Fibroblast of skin of back (primary cell): ENCODE data around the gene GCC2. TPM values are rescaled to one million over a fixed set of nuclear protein-coding genes. Genes with fewer than 3 reads are reported as not detected.
A peak's percentile ranks its signal among the peaks of the same experiment; 100 is the strongest.
"Not testable (repeated sequence)": the region's sequence is repeated elsewhere in the genome, so short reads cannot be mapped to it uniquely, and the experiment has no call there.

ENCODE experiments used
- DNase-seq: peaks from one replicate; pipeline ENCODE4 v3.0.0-alpha.2; 2013
- polyA plus RNA-seq, 2 experiments: library from polyadenylated mRNA; unstranded; fragments of 120-200 nt; gene quantifications; one replicate each; pipeline ENCODE4 v1.2.1, GENCODE V29; 2013; ENCODE audit not compliant: insufficient read length in 2 of 2

Gene GCC2, protein sequence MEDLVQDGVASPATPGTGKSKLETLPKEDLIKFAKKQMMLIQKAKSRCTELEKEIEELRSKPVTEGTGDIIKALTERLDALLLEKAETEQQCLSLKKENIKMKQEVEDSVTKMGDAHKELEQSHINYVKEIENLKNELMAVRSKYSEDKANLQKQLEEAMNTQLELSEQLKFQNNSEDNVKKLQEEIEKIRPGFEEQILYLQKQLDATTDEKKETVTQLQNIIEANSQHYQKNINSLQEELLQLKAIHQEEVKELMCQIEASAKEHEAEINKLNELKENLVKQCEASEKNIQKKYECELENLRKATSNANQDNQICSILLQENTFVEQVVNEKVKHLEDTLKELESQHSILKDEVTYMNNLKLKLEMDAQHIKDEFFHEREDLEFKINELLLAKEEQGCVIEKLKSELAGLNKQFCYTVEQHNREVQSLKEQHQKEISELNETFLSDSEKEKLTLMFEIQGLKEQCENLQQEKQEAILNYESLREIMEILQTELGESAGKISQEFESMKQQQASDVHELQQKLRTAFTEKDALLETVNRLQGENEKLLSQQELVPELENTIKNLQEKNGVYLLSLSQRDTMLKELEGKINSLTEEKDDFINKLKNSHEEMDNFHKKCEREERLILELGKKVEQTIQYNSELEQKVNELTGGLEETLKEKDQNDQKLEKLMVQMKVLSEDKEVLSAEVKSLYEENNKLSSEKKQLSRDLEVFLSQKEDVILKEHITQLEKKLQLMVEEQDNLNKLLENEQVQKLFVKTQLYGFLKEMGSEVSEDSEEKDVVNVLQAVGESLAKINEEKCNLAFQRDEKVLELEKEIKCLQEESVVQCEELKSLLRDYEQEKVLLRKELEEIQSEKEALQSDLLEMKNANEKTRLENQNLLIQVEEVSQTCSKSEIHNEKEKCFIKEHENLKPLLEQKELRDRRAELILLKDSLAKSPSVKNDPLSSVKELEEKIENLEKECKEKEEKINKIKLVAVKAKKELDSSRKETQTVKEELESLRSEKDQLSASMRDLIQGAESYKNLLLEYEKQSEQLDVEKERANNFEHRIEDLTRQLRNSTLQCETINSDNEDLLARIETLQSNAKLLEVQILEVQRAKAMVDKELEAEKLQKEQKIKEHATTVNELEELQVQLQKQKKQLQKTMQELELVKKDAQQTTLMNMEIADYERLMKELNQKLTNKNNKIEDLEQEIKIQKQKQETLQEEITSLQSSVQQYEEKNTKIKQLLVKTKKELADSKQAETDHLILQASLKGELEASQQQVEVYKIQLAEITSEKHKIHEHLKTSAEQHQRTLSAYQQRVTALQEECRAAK (N-terminal part only)
- polyA plus RNA-seq (2013, experiment 1 of 2; ENCODE audit: insufficient read length), result 13.6 TPM
- polyA plus RNA-seq (2013, experiment 2 of 2; ENCODE audit: insufficient read length), result 19.5 TPM

GRCh38 chr2:108448678-108449409, at the start of gene GCC2:
TSS of gene GCC2 (plus strand) at chr2:108449206. CDS start at chr2:108449275, 69 bp downstream.
- DNase-seq, result peak; percentile 89

DNA sequence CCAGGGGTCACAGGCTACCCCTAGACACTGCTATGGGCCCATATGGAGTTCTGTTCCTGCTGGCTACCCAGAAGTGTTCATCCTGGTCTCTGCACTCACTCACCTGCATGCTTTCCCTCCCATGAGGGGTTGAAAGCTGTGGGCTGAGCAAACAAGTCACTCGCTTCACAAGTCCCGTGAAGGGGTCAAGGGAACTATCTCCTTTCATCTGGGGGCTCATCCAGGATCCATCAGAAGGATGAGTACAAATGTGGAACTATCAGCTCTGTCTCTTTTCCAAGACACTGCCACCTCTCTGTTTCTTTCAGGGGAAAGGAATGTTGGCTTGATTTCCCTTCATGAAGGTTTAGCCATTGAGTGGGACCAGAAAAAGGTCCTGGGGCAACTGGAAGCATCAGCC, 49.5 kb upstream of the GCC2 start:
- no peak for DNase-seq

- DNase-seq, result no peak
These were observed 47.2 kb upstream of the GCC2 start for GRCh38 chr2:108401800-108402199.

GRCh38 chr2:108403494-108403893, 45.5 kb upstream of the GCC2 start:
- peak; percentile 88 for DNase-seq

- DNase-seq, result no peak
These were observed 44.1 kb upstream of the GCC2 start for GRCh38 chr2:108404784-108405397.

DNA sequence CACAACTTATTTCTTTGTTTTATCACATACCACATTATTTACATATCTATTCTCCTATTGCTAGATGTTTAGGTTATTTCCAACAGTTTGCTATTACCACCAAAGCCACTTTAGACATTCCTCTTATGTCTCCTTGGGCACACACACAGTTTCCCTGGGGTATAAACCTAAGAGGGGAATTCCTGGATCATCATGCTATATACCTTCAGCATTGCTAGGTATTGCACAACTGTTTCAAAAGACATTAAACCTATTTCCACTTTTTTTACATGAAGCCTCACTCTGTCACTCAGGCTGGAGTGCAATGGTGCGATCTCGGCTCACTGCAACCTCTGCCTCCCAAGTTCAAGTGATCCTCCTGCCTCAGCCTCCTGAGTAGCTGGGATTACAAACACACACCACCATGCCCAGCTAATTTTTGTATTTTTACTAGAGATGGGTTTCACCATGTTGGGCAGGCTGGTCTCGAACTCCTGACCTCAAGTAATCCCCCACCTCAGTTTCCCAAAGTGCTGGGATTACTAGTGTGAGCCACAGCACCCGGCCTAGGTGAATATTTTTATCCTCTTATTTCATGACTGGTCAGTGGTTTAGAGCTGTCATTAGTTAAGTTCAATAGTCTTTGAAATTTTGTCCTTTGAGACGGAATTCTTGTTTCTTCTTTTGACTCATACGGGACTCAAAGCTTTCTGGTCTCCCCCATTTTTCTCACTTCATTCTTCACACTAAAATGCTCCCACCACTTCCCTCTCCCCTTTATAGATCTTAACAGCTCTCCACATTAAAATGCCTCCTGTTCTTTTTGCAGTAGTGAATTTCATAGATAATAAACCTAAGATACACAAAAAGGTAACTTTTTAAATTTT, 40.9 kb upstream of the GCC2 start:
- DNase-seq, result no peak

- DNase-seq, result peak; percentile 41
These were observed 39.2 kb upstream of the GCC2 start for GRCh38 chr2:108409768-108410167.

DNA sequence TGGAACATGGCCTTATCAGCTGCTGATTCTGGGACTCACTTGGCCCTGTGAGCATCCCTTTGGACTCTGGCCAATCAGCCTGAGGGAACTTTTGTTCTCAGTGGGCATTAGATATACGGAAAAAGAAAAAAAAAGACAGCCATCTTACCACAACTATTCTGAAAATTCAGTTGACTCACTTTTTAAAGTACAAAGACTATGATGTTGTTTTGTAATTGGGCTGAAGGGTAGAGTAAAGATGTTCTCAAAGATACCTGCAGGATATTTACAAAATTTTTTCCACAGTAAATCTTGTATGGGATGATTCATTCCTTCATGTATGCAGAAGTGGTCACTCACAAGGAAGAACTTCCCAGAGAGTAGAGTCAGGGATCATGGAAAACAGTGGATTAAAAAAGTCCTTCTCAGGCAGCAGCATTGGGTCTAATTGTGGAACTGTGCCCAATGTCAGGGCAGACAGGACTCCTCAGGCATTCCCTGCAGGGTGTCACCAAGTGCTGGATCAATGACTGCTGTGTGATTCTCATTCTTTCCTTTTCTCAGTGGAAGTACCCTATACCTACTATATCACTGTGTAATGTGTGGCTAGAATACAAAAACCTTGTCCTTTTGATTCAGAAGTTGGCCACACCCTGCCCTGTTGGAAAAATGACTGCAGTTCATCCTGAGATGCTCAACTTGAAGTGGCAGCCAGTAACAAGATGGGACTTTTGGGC, 35.9 kb upstream of the GCC2 start:
- peak; percentile 90 for DNase-seq

DNA sequence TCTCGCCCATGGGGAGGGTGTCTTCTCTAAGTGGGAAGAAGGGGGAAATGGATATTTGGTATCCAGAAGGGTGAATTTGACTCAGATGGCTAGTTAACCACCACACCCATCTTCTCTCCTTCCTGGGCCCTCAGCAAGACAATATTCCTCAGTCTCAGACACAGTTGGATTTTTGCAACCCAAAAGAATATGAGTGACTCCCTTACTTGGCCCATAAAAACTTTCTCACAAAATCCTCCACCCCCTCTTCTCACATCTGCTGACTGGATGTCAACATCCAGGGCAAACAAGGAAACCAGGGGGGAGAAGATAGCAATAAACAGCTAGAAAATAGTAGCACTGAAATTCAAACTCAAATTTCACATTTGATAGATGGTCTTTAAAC, 35.3 kb upstream of the GCC2 start:
- no peak for DNase-seq

- DNase-seq, result no peak
These were observed 34.6 kb upstream of the GCC2 start for GRCh38 chr2:108414256-108414876.

GRCh38 chr2:108414945-108415344, 34.1 kb upstream of the GCC2 start:
- DNase-seq, result no peak

DNA sequence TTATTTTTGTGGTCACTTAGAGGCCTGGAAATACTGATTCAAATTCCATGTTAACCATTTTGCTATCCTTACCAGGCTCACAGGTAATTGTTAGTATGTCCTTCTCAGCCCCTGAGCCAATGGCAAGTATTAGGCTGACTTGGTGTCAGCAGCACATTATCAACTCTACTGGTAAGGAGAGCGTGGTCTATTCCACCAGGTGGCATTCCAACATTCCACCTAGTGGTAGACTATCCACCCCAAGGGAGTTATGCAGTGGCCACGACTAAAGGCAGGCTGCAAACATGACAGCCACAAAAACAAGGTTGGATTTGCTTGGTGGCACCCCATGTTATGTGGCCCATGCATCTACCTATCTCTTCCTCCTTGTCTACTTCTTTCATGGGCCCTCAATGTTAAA, 31.8 kb upstream of the GCC2 start:
- DNase-seq, result no peak

DNA sequence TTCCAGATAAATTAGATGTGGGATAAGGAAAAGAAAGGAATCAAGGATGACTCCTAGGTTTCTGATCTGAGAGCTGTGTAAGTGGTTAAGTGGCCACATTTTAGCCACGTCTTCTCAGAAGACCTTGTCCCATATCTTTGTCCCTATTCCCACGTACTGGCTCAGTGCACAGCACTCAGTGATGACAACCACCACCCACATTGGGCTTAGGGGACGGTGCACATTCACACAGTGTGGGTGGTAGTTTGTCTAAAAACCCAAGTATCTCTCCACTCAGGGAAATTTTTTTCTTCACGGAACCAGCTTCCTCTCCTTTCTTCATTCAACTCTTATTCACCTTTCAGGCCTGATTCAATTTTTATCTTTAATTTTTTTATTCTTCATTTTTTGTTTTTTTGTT, 30.6 kb upstream of the GCC2 start:
- DNase-seq, result no peak

- DNase-seq, result no peak
These were observed 25.9 kb upstream of the GCC2 start for GRCh38 chr2:108423067-108423466.

GRCh38 chr2:108423502-108424251, 25.3 kb upstream of the GCC2 start:
- no peak for DNase-seq

DNA sequence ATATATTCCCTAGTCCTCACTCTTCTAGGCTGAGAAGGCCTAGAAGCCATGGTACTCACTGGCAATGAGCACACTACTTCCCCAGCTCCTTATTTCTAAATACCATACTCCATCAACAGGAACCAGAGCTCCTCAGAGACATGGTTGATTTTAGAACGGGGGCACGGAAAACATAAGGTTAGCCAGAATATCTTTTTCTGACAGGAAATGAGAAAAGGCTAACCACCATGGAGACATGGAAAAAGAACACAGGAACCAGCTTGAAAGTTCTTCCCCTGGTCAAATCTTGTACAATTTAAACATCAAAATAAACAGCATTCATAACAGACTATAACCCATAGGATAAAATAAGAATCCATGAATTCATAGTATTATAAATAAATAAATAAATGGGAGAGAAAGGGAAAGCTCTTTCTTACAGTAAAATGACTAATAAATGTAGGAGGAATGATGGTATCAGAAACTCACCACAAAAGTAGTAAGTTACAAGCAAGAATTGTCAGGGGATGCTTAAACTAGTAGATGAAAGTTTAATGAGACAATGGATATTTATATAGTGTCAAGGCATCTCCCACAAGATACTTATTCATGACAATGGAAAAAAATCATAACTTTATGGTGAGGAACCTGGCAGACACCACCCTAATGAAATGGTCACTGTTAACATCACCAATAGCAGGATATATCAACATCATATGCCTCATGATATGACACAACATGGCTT, 20.6 kb upstream of the GCC2 start:
- DNase-seq, result no peak

DNA sequence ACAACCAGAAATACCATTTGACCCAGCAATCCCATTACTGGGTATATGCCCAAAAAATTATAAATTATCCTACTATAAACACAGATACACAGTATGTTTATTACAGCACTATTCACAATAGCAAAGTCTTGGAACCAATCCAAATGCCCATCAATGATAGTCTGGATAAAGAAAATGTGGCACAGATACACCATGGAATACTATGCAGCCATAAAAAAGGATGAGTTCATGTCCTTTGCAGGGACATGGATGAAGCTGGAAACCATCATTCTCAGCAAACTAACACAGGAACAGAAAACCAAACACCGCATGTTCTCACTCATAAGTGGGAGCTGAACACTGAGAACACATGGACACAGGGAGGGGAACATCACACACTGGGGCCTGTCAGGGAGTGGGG, 13.4 kb upstream of the GCC2 start:
- not testable (repeated sequence) for DNase-seq

- DNase-seq, result no peak
These were observed 12.0 kb upstream of the GCC2 start for GRCh38 chr2:108436976-108437375.
